ENCODE data around the gene PLCG2. TPM values are rescaled to one million over a fixed set of nuclear protein-coding genes. Genes with fewer than 3 reads are reported as not detected.
A peak's percentile ranks its signal among the peaks of the same experiment; 100 is the strongest.

PLCG2 gene
- total and polyA plus RNA-seq, 3 donors from 2014 or later: 6.8 to 11.3 (median 8.0) TPM

GRCh38 chr16:81878529-81878928 lies 99.4 kb downstream of the PLCG2 start:
- no peak overlapping the region for H3K27ac ChIP-seq
- H3K27me3 ChIP-seq: no peaks in the 10 kb centered on the region
- no peaks in the 10 kb centered on the region for H3K9me3 ChIP-seq
- TF ChIP-seq POLR2A (IDR thresholded peaks at IDR 0.05) (no peak), CTCF (IDR thresholded peaks at IDR 0.05) (no peak)
- WGBS, 2 donors: 86 to 88% methylated on average over 10 of the region's 10 CpGs
- intact Hi-C loops (cut with DNase I; ENCODE audit: low total_unique reads): no loop called here
- H3K4me3 ChIP-seq: no peak overlapping the region
- H3K36me3 ChIP-seq (ENCODE audit: low read depth, missing control alignments): no peaks in the 10 kb centered on the region
- DNase-seq: no peak
- H3K4me1 ChIP-seq: no peaks in the 10 kb centered on the region

GRCh38 chr16:81879625-81880024 lies 100.5 kb downstream of the PLCG2 start:
- TF ChIP-seq POLR2A (IDR thresholded peaks at IDR 0.05) (no peak), CTCF (IDR thresholded peaks at IDR 0.05) (peak in 1 of 3 experiments; percentile 21)
- intact Hi-C loops (cut with DNase I; ENCODE audit: low total_unique reads): no loop called here
- 65 to 79% methylated on average over 7 of the region's 7 CpGs for WGBS, 2 donors
- DNase-seq: no peak
- Histone ChIP-seq H3K27me3 (no peaks in the 10 kb centered on the region), H3K27ac (no peak overlapping the region), H3K4me3 (no peak overlapping the region), H3K9me3 (no peaks in the 10 kb centered on the region), H3K4me1 (no peaks in the 10 kb centered on the region), H3K36me3 (ENCODE audit: low read depth, missing control alignments) (no peaks in the 10 kb centered on the region)

- Histone ChIP-seq H3K27me3 (no peaks in the 10 kb centered on the region), H3K27ac (no peak overlapping the region), H3K9me3 (no peaks in the 10 kb centered on the region), H3K36me3 (ENCODE audit: low read depth, missing control alignments) (no peaks in the 10 kb centered on the region), H3K4me3 (no peak overlapping the region), H3K4me1 (no peaks in the 10 kb centered on the region)
- TF ChIP-seq POLR2A (IDR thresholded peaks at IDR 0.05) (no peak), CTCF (IDR thresholded peaks at IDR 0.05) (no peak)
- WGBS, 2 donors: 73 to 76% methylated on average over 13 of the region's 13 CpGs
- intact Hi-C loops (cut with DNase I; ENCODE audit: low total_unique reads): no loop called here
- DNase-seq: no peak
Measured at GRCh38 chr16:81880816-81881215, 101.7 kb downstream of the PLCG2 start.

GRCh38 chr16:81881228-81881627 lies 102.1 kb downstream of the PLCG2 start:
- 94% methylated on average over 2 of the region's 2 CpGs for WGBS, 2 donors
- no peak for DNase-seq
- no peaks in the 10 kb centered on the region for H3K9me3 ChIP-seq
- H3K4me3 ChIP-seq: no peak overlapping the region
- TF ChIP-seq POLR2A (IDR thresholded peaks at IDR 0.05): no peak
- TF ChIP-seq CTCF (IDR thresholded peaks at IDR 0.05): no peak
- no peak overlapping the region for H3K27ac ChIP-seq
- intact Hi-C loops (cut with DNase I; ENCODE audit: low total_unique reads): no loop called here
- H3K36me3 ChIP-seq (ENCODE audit: low read depth, missing control alignments): no peaks in the 10 kb centered on the region
- H3K4me1 ChIP-seq: no peaks in the 10 kb centered on the region
- no peaks in the 10 kb centered on the region for H3K27me3 ChIP-seq

GRCh38 chr16:81882559-81882958 lies 103.5 kb downstream of the PLCG2 start:
- H3K4me1 ChIP-seq: no peaks in the 10 kb centered on the region
- intact Hi-C loops (cut with DNase I; ENCODE audit: low total_unique reads): no loop called here
- TF ChIP-seq POLR2A (IDR thresholded peaks at IDR 0.05) (no peak), CTCF (IDR thresholded peaks at IDR 0.05) (no peak)
- 77 to 85% methylated on average over 5 of the region's 5 CpGs for WGBS, 2 donors
- H3K9me3 ChIP-seq: no peaks in the 10 kb centered on the region
- no peak for DNase-seq
- H3K27me3 ChIP-seq: no peaks in the 10 kb centered on the region
- no peaks in the 10 kb centered on the region for H3K36me3 ChIP-seq (ENCODE audit: low read depth, missing control alignments)
- H3K4me3 ChIP-seq: no peak overlapping the region
- no peak overlapping the region for H3K27ac ChIP-seq
